HepG2 (cell line): Measurements from ENCODE around the gene SPATA31D4. TPM values are rescaled to one million over a fixed set of nuclear protein-coding genes. Genes with fewer than 3 reads are reported as not detected.

ENCODE experiments used
- ATAC-seq: fragments of 200-7000 bp; cut with Tn5 transposase; 3 replicates; pipeline ENCODE4 v1.9.1; 2020; ENCODE audit warnings: mild to moderate bottlenecking, moderate library complexity
- BruUV-seq: library from RNA; stranded (reverse); fragments of 400-500 nt; replicated peaks from 2 replicates; lab custom pipeline; 2021; lab: Mats Ljungman, UMichigan
- CTCF ChIA-PET: fragments of 300-600 bp; formaldehyde crosslinking; extraction: SDS; loops from one replicate; lab custom pipeline; 2021; ENCODE audit warnings: low total read pairs, inconsistent platforms, low intra/inter-chr PET ratio; lab: Yijun Ruan, JAX
- POLR2A ChIA-PET: fragments of 350-600 bp; sonication (Branson Sonifier 250); formaldehyde crosslinking; loops from one replicate; lab custom pipeline; 2020; ENCODE audit warnings: antibody characterized with exemption, inconsistent platforms; lab: Yijun Ruan, JAX
- DNase-seq: peaks from one replicate; pipeline ENCODE4 v3.0.0-alpha.2; 2015; ENCODE audit warnings: low spot score
- FAIRE-seq: peaks from 3 replicates; lab custom pipeline; 2011; peaks lifted over from hg19 to GRCh38; lab: Jason Lieb, UNC
- H2AFZ ChIP-seq: one replicate; pipeline ENCODE4 v1.6.1; 2011; ENCODE audit warnings: low read length, inconsistent platforms
- H3K27ac ChIP-seq: fragments of 300-600 bp; 3 replicates; pipeline ENCODE4 v1.8.0; 2011; ENCODE audit warnings: mixed run types, mild to moderate bottlenecking, mixed read lengths, low read length, inconsistent platforms; ENCODE audit not compliant: insufficient read depth; ENCODE audit errors: extremely low read length
- H3K27me3 ChIP-seq, 2 experiments: fragments of 200-600 bp in 1 of 2; 2 replicates in 1 of 2; 3 replicates in 1 of 2; pipeline versions ENCODE4 v1.6.0 to v1.8.0; 2011; ENCODE audit warnings: low read length in 2 of 2, mild to moderate bottlenecking in 2 of 2, moderate library complexity in 2 of 2, inconsistent platforms in 1 of 2; ENCODE audit not compliant: insufficient read depth in 2 of 2, control insufficient read depth in 1 of 2
- H3K36me3 ChIP-seq, 2 experiments: fragments of 200-600 bp in 1 of 2; replicated peaks in 1 of 2; 2 replicates in 1 of 2; 3 replicates in 1 of 2; pipeline versions ENCODE4 v1.5.1 to v1.8.0; 2011; ENCODE audit warnings: low read length in 2 of 2, inconsistent platforms in 1 of 2; ENCODE audit not compliant: insufficient read depth in 2 of 2, control insufficient read depth in 1 of 2
- H3K4me1 ChIP-seq: 2 replicates; pipeline ENCODE4 v1.5.1; 2012; ENCODE audit warnings: low read length, inconsistent platforms; ENCODE audit not compliant: insufficient read depth
- H3K4me2 ChIP-seq: 2 replicates; pipeline ENCODE4 v1.6.0; 2011; ENCODE audit warnings: low read depth, low read length, inconsistent platforms
- H3K4me3 ChIP-seq, 3 experiments: fragments of 200-600 bp in 1 of 3; sonication (generic), shearing (Covaris generic) in 1 of 3; replicated peaks in 1 of 3; 2 replicates each; pipeline ENCODE4 v1.5.1; 2011 to 2016; ENCODE audit warnings: low read length in 3 of 3, inconsistent platforms in 2 of 3, low read depth in 2 of 3, mild to moderate bottlenecking in 2 of 3, control low read depth in 1 of 3, mixed read lengths in 1 of 3; ENCODE audit not compliant: insufficient read depth in 1 of 3
- H3K79me2 ChIP-seq: one replicate; pipeline ENCODE4 v1.6.1; 2011; ENCODE audit warnings: low read length, inconsistent platforms; ENCODE audit not compliant: insufficient read depth
- H3K9ac ChIP-seq: 2 replicates; pipeline ENCODE4 v1.6.0; 2011; ENCODE audit warnings: mild to moderate bottlenecking, low read depth, low read length, inconsistent platforms; ENCODE audit not compliant: insufficient read depth
- H3K9me3 ChIP-seq: 2 replicates; pipeline ENCODE4 v1.5.1; 2012; ENCODE audit warnings: mild to moderate bottlenecking, low read length
- H4K20me1 ChIP-seq: 2 replicates; pipeline ENCODE4 v1.6.0; 2011; ENCODE audit warnings: inconsistent platforms, mild to moderate bottlenecking, low read length, moderate library complexity; ENCODE audit not compliant: insufficient read depth
- DMAP1 ChIP-seq: IDR thresholded peaks from 2 replicates; pipeline ENCODE4 v1.6.1; 2016
- SCMH1 ChIP-seq: sonication (generic); formaldehyde crosslinking; IDR thresholded peaks from 2 replicates; pipeline ENCODE4 v1.9.0; 2021; ENCODE audit warnings: missing genetic modification reagents, mild to moderate bottlenecking, borderline replicate concordance
- SP5 ChIP-seq: IDR thresholded peaks from 2 replicates; pipeline ENCODE4 v1.6.1; 2016; ENCODE audit warnings: low read depth, borderline replicate concordance
- TBX2 ChIP-seq: sonication (generic); formaldehyde crosslinking; IDR thresholded peaks from 2 replicates; pipeline ENCODE4 v1.5.0; 2020; ENCODE audit warnings: missing genetic modification reagents, mild to moderate bottlenecking, borderline replicate concordance
- TCF7 ChIP-seq: sonication (generic); IDR thresholded peaks from 2 replicates; pipeline ENCODE4 v1.6.1; 2016; ENCODE audit warnings: antibody characterized with exemption, low read depth
- U2AF1 ChIP-seq: fragments of 200-400 bp; formaldehyde crosslinking; optimal IDR thresholded peaks from 2 replicates; pipeline ENCODE3; 2017; ENCODE audit warnings: mild to moderate bottlenecking, low read depth, low read length
- YY1 ChIP-seq: IDR thresholded peaks from 2 replicates; pipeline ENCODE4 v1.6.1; 2011; ENCODE audit warnings: low read length, low read depth, moderate library complexity, mild to moderate bottlenecking; ENCODE audit not compliant: insufficient read depth, insufficient replicate concordance
- ZNF563 ChIP-seq: sonication (generic); formaldehyde crosslinking; IDR thresholded peaks from 2 replicates; pipeline ENCODE4 v1.8.0; 2022; ENCODE audit warnings: mild to moderate bottlenecking, moderate library complexity, missing genetic modification reagents
- WGBS: methylation state at CpG from one replicate; pipeline ENCODE4 v1.1.6; 2017; ENCODE audit warnings: low lambda C conversion rate; 5-methylcytosine and 5-hydroxymethylcytosine counted together
- in situ Hi-C: cut with HindIII; loops from 2 replicates; pipeline ENCODE4 v1.10.0; 2017; ENCODE audit warnings: low pct_unique_long_range_greater_than_20kb; ENCODE audit not compliant: extremely low pct_ligation_motif_present
- intact Hi-C: fragments of 100-400 bp; cut with micrococcal nuclease; formaldehyde crosslinking; loops from one replicate; pipeline ENCODE4 v1.10.0; 2022; ENCODE audit not compliant: unreplicated experiment
- polyA plus RNA-seq, 8 experiments: library from polyadenylated mRNA; depleted of rRNA in 3 of 8; stranded (reverse) in 7 of 8; unstranded in 1 of 8; fragments of >200 nt; fragmentation: Illumina TruSeq in 4 of 8; extraction: Trizol in 4 of 8; gene quantifications; 2 replicates each; pipeline versions ENCODE4 v1.2.1 to v1.2.3, GENCODE V29; 2011 to 2016; ENCODE audit warnings: low read depth in 4 of 8, missing spikeins in 1 of 8, mixed read lengths in 1 of 8; ENCODE audit not compliant: insufficient read depth in 1 of 8
- total RNA-seq, 5 experiments: library from RNA; depleted of rRNA; stranded (reverse); fragments of >200 nt; fragmentation: Illumina TruSeq; extraction: Trizol; gene quantifications; 2 replicates each; pipeline ENCODE4 v1.2.3, GENCODE V29; 2016; ENCODE audit warnings: low read depth in 1 of 5
- TF ChIP-seq, protein P1 (sequence below), 2 experiments: sonication (generic) in 1 of 2; formaldehyde crosslinking in 1 of 2; IDR thresholded peaks; 2 replicates each; pipeline versions ENCODE4 v1.6.1 to v1.9.0; 2014 to 2022; ENCODE audit warnings: antibody characterized with exemption in 1 of 2, borderline replicate concordance in 1 of 2, inconsistent platforms in 1 of 2, low read depth in 1 of 2, missing genetic modification reagents in 1 of 2
- TF ChIP-seq, protein P2 (sequence below), 2 experiments: fragments of 450-650 bp in 1 of 2; sonication (generic) in 1 of 2; formaldehyde crosslinking in 1 of 2; IDR thresholded peaks; 2 replicates each; pipeline versions ENCODE4 v1.6.1 to v1.8.0; 2016 to 2022; ENCODE audit warnings: antibody characterized with exemption in 1 of 2, mild to moderate bottlenecking in 1 of 2, missing genetic modification reagents in 1 of 2

Gene SPATA31D4
- total and polyA plus RNA-seq, 2 of the 13 experiments (the other 11 are each of a cell fraction or from before 2014, with no cell fraction given): not detected

DNA sequence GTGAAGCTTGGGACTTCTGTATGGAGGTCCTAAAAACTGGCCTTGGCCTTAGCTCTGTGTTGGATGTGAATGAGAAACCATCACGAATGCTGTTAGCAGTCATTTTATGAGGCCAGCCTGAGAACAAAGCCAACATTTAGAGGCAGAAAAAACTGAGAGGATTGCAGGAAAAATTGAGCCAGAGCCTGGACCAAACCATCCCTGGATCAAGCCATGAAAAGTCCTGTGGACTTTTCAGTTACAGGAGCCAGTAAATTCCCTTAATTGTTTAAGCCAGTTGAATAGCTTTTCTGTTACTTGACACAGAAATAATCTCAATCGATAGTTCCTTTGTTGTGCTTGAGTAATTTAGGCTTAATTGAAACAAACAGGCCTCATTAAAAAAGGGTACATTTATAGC is 42.6 kb upstream of the SPATA31D4 start:
- intact Hi-C loops: no loop called here
- Histone ChIP-seq H3K27me3 (no peaks in the 10 kb centered on the region), H3K4me1 (no peaks in the 10 kb centered on the region), H3K4me2 (no peak overlapping the region), H2AFZ (no peak overlapping the region), H3K27ac (no peak overlapping the region), H3K9ac (no peak overlapping the region), H3K36me3 (no peaks in the 10 kb centered on the region), H3K79me2 (no peaks in the 10 kb centered on the region), H4K20me1 (no peaks in the 10 kb centered on the region), H3K9me3 (no peaks in the 10 kb centered on the region), H3K4me3 (no peak overlapping the region)
- no TSS peak for BruUV-seq
- DNase-seq: no peak
- CTCF ChIA-PET: no interaction called here
- ATAC-seq: no peak
- in situ Hi-C loops: no loop called here
- WGBS: 6% methylated on average over 2 of the region's 2 CpGs
- POLR2A ChIA-PET: no interaction called here
- FAIRE-seq: no peak
- no peak for TF ChIP-seq ZNF563
- no peak for TF ChIP-seq SCMH1 (CRISPR knock-in tag)
- no peak for TF ChIP-seq TBX2
- TF ChIP-seq YY1: no peak
- no peak for TF ChIP-seq SP5 (CRISPR knock-in tag)
- TF ChIP-seq U2AF1: no peak
- TF ChIP-seq, protein P1, sequence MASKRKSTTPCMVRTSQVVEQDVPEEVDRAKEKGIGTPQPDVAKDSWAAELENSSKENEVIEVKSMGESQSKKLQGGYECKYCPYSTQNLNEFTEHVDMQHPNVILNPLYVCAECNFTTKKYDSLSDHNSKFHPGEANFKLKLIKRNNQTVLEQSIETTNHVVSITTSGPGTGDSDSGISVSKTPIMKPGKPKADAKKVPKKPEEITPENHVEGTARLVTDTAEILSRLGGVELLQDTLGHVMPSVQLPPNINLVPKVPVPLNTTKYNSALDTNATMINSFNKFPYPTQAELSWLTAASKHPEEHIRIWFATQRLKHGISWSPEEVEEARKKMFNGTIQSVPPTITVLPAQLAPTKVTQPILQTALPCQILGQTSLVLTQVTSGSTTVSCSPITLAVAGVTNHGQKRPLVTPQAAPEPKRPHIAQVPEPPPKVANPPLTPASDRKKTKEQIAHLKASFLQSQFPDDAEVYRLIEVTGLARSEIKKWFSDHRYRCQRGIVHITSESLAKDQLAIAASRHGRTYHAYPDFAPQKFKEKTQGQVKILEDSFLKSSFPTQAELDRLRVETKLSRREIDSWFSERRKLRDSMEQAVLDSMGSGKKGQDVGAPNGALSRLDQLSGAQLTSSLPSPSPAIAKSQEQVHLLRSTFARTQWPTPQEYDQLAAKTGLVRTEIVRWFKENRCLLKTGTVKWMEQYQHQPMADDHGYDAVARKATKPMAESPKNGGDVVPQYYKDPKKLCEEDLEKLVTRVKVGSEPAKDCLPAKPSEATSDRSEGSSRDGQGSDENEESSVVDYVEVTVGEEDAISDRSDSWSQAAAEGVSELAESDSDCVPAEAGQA (IDR thresholded peaks at IDR 0.05; ENCODE audit: low read depth): no peak
- TF ChIP-seq, protein P1 (CRISPR knock-in tag; IDR thresholded peaks at IDR 0.05; ENCODE audit: borderline replicate concordance): no peak
- no peak for TF ChIP-seq TCF7
- TF ChIP-seq, protein P2, sequence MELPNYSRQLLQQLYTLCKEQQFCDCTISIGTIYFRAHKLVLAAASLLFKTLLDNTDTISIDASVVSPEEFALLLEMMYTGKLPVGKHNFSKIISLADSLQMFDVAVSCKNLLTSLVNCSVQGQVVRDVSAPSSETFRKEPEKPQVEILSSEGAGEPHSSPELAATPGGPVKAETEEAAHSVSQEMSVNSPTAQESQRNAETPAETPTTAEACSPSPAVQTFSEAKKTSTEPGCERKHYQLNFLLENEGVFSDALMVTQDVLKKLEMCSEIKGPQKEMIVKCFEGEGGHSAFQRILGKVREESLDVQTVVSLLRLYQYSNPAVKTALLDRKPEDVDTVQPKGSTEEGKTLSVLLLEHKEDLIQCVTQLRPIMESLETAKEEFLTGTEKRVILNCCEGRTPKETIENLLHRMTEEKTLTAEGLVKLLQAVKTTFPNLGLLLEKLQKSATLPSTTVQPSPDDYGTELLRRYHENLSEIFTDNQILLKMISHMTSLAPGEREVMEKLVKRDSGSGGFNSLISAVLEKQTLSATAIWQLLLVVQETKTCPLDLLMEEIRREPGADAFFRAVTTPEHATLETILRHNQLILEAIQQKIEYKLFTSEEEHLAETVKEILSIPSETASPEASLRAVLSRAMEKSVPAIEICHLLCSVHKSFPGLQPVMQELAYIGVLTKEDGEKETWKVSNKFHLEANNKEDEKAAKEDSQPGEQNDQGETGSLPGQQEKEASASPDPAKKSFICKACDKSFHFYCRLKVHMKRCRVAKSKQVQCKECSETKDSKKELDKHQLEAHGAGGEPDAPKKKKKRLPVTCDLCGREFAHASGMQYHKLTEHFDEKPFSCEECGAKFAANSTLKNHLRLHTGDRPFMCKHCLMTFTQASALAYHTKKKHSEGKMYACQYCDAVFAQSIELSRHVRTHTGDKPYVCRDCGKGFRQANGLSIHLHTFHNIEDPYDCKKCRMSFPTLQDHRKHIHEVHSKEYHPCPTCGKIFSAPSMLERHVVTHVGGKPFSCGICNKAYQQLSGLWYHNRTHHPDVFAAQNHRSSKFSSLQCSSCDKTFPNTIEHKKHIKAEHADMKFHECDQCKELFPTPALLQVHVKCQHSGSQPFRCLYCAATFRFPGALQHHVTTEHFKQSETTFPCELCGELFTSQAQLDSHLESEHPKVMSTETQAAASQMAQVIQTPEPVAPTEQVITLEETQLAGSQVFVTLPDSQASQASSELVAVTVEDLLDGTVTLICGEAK (IDR thresholded peaks at IDR 0.05): no peak
- TF ChIP-seq, protein P2 (CRISPR knock-in tag; IDR thresholded peaks at IDR 0.05): no peak
- TF ChIP-seq DMAP1 (CRISPR knock-in tag): no peak
